Activated CD8-positive, alpha-beta memory T cell treated with anti-CD3 and anti-CD28 coated beads, Interleukin-2, amount 50 U/mL, for 4 hours (primary cell): ENCODE measurements around the gene NR1H3.
A peak's percentile ranks its signal among the peaks of the same experiment; 100 is the strongest.
"Not testable (repeated sequence)": the region's sequence is repeated elsewhere in the genome, so short reads cannot be mapped to it uniquely, and the experiment has no call there.

Experiments used
- DNase-seq: peaks from one replicate; pipeline ENCODE4 v3.0.0-alpha.2; 2020

Gene NR1H3

DNA sequence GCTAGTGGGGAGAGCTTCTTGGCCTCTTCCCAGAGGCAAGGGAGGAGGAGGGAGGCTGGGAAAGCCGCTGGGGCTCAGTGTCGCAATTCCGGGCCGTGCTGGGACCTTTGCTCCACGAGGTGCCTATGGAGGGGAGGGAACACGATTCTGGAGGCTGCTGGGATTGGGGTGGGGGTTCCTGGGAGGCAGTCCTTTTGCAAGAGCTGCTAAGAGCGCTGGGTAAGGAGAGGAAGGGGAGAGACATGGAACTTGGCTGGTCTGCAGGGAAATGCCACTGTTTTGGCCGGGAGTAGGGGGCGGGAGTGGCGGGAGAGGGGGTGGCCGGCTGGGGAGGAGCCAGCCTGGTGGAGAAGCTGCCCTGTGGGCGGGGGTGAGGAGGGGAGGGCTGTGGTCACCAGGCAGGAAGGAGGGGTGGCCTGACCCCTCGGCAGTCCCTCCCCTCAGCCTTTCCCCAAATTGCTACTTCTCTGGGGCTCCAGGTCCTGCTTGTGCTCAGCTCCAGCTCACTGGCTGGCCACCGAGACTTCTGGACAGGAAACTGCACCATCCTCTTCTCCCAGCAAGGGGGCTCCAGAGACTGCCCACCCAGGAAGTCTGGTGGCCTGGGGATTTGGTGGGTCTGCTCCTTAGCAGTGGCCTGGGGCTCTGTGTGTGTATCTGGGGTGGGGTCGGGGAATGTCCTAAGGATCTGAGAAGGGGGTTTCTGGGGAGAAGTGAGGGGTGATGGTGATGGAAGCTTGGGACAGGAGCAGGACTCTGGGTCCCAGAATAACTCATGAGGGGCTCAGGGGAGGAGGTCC is at the start of gene NR1H3:
TSS of gene NR1H3 (plus strand) at position 480 of the 800 bp plus-strand sequence. CDS start 1,221 bp downstream, outside the sequence.
- no peak for DNase-seq

DNA sequence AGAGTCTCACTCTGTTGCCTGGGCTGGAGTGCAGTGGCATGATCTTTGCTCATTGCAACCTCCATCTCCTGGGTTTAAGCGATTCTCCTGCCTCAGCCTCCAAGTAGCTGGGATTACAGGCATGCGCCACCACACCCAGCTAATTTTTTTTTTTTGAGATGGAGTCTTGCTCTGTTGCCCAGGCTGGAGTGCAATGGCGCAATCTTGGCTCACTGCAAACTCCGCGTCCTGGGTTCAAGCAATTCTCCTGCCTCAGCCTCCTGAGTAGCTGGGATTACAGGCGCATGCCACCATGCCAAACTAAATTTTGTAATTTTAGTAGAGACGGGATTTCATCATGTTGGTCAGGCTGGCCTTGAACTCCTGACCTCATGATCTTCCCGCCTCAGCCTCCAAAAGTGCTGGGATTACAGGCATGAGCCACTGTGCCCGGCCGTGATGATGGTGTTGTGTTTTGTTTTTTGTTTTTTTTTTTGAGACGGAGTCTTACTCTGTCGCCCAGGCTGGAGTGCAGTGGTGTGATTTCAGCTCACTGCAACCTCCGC is 49.7 kb upstream of the NR1H3 start:
- not testable (repeated sequence) for DNase-seq

DNA sequence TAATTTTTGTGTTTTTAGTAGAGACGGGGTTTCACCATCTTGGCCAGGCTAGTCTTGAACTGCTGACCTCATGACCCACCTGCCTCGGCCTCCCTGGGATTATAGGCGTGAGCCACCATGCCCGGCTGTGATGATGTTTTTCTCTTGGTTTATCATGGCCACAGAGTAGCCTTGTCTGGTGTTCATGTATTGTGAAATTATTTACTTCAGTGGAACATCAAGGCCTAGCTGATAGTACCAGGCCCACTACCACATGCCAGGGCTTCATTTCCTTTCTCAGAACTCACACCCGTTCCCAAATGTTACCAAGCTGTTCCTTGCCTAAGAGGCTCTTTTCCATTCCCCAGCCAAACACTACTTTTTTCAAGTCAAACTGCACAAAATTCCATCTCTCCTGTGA is 49.2 kb upstream of the NR1H3 start:
- DNase-seq = no peak

- DNase-seq = no peak
Measured at GRCh38 chr11:47212938-47213337, 44.9 kb upstream of the NR1H3 start.

GRCh38 chr11:47213950-47214565 is 43.7 kb upstream of the NR1H3 start:
- peak; percentile 78 for DNase-seq

DNA sequence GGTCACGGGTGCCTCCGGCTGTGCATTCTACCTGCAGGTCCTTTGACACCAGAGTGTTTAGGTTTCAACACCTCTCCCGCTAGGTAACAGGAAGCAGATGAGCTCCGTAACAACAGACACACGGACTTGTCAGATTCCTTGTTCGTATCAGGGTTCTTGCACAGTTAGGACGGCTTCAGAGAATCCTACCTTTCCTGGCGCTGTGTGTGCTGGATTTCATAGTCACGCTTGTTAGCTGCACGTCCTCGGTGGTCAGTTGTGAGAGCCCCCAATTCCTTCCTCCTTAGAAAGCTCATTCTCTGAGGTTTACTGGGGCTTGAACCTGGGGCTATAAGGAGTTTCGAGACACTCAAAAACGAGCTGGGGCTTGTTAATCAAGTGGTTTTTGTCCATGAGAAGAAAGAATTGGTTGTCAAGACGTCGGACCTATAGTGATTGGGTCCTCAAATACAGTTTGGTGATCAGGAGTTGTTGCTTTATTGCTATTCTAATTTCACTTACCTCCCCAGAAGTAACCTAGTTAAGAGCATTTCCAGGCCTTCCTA is 42.4 kb upstream of the NR1H3 start:
- DNase-seq = no peak

- peak; percentile 66 for DNase-seq
Measured at GRCh38 chr11:47216121-47216798, 41.5 kb upstream of the NR1H3 start.

DNA sequence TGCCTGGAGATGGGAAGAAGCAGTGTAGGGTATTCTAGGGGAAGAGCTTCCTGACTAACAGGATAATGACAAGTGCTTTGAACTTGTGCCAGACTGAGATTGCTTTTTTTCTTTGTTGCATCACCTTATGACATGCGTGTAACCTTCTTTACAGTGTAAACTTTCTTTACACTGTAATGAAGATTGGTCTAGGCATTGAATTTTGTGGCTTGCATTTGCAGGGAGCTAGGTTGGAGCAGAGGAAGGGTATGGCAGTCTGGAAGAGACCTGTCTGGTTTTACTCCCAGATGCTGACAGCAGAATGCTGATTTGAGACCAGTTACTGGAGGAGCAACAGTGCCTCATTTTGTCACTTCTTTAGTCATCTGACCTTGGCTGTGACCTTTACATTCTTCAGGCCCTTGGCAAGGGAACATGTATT is 37.4 kb upstream of the NR1H3 start:
- DNase-seq = no peak

DNA sequence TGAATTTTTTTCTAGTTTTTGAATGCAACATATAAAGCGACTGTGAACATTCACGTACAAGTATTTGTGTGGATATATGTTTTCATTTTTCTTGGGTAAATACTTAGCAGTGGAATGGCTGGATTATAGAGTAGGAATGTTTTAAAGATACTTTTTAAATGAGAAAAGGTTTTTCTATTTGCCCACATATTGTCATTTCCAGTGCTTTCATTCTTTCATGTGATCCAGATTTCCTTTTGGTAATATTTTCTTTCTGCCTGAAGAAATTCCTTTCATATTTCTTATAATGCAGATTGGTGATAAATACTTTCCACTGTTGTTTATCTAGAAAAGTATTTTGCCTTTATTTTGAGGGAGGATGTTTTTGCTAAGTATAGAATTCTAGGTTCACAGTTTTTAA is 35.1 kb upstream of the NR1H3 start:
- no peak for DNase-seq

DNA sequence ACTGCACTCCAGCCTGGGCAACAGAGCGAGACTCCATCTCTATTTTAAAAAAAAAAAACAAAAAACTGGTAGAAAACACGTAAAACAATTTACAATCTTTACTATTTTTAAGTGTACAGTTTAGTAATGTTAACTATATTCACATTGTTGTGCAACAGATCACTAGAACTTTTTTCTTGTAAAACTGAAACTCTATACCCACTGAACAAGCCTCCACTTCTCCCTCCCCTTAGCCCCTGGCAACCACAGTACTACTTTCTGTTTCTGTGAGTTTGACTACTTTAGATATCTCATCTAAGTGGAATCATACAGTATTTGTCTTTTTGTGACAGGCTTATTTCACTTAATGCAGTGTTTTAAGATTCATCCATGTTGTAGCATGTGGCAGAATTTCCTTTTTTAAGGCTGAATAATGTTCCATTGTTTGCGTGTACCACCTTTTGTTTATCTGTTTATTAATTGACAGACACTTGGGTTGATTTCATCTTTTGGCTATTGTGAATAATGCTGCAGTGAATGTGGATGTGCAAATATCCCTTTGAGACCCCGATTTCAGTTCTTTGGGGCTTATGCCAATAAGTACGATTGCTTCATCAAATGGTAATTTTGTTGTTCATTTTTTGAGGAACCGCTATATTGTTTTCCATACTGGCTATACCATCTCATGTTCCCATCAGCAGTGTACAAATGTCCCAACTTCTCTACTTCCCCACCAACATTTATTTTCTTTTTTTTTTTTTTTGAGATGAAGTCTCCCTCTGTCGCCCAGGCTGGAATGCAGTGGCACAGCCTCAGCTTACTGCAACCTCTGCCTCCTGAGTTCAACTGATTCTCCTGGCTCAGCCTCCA is 32.0 kb upstream of the NR1H3 start:
- no peak for DNase-seq

- DNase-seq = no peak
Measured at GRCh38 chr11:47229161-47229560, 28.6 kb upstream of the NR1H3 start.

DNA sequence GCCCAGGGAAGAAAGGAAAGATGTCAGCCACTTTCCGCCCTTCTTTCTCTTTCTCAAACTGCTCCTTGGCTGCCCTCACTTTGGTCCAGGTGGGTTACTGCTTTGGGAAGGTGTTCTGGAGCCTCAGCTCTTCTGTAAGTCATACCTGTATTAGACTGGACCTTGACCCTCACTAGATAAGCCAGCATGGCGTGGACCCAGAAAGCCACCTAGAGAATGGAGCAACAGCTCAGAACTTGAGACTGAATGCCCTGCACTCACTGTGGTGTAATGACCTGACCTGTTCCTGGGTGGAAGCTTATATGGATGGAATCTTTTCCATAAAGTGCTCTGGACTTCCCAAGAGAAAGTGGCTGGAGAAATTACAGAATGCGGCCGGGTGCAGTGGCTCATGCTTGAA is 24.7 kb upstream of the NR1H3 start:
- no peak for DNase-seq

DNA sequence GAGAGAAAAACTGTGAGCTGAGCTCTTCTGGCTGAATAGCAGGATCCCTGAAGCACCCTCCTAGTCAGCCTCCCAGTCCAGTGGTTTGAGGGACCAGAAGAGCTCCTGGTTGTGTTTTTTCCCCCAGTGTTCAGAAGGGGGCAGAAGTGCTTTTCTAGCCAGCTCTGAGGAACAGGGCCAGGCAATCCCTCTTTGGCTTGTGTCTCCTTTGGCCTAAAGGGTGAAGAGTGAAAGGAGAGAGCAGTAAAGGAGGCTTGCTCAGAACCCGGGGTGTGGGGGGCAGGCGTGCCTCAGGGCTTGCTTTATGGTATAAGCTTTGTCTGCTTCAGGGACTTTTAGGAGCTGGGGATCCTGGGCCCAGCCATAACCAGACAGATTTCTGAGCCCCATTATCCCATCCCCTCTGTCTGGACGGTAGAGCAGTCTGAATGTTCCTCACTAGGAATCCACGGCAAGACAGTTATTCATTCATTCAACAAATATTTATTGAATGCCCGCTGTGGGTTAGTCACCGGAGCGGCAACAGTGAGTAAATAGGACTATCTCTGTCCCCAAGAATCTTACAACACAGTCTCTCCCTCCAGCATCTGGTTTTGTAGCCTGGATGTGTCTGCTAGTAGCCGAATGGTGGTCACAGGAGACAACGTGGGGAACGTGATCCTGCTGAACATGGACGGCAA is 23.7 kb upstream of the NR1H3 start:
- no peak for DNase-seq

DNA sequence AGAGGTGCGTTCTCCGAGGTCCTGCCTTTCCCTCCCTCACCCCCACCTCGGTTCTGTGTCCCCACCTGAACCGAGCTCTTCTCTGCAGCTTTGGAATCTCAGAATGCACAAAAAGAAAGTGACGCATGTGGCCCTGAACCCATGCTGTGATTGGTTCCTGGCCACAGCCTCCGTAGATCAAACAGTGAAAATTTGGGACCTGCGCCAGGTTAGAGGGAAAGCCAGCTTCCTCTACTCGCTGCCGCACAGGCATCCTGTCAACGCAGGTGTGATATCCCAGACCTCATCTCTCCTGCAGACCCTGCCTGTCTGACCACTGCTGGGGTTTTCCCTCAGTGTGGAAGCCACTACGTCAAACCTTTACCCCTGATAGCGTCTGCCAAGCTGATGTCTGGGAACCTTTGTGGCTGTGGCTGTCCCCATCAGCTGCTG is 23.1 kb upstream of the NR1H3 start:
- DNase-seq = peak; percentile 44

- DNase-seq = no peak
Measured at GRCh38 chr11:47235163-47235562, 22.6 kb upstream of the NR1H3 start.

- DNase-seq = no peak
Measured at GRCh38 chr11:47236482-47236881, 21.3 kb upstream of the NR1H3 start.

GRCh38 chr11:47239852-47240251 is 17.9 kb upstream of the NR1H3 start:
- DNase-seq = no peak

GRCh38 chr11:47241841-47242301 is 15.9 kb upstream of the NR1H3 start:
- no peak for DNase-seq

- DNase-seq = no peak
Measured at GRCh38 chr11:47242596-47243192, 15.1 kb upstream of the NR1H3 start.

GRCh38 chr11:47243454-47243853 is 14.3 kb upstream of the NR1H3 start:
- no peak for DNase-seq
